Stimulated activated CD4-positive, alpha-beta T cell treated with anti-CD3 and anti-CD28 coated beads, Interleukin-1b, Interleukin-23, amount 100 ng/mL, for 1 hour (primary cell): ENCODE data around the gene DNAH1.
"Not testable (repeated sequence)": the region's sequence is repeated elsewhere in the genome, so short reads cannot be mapped to it uniquely, and the experiment has no call there.

Experiments used
- DNase-seq, 2 donors: peaks; one replicate each; pipeline ENCODE4 v3.0.0-alpha.2; 2020; ENCODE audit warnings: low read depth in 2 of 2

Gene DNAH1

GRCh38 chr3:52333869-52334557 is 17.9 kb downstream of the DNAH1 start:
- DNase-seq, result no peak

DNA sequence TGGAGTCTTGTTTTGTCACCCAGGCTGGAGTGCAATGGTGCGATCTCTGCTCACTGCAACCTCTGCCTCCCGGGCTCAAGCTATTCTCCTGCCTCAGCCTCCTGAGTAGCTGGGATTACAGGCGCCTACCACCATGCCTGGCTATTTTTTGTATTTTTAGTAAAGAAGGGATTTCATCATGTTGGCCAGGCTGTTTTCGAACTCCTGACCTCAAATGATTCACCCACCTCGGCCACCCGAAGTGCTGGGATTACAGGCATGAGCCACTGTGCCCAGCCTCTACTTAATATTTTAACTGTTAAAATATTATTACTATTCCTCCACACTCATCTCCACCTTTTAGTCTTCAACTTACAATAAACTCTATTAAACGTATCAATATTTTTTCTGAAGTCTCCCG is 22.0 kb downstream of the DNAH1 start:
- DNase-seq, result not testable (repeated sequence)

DNA sequence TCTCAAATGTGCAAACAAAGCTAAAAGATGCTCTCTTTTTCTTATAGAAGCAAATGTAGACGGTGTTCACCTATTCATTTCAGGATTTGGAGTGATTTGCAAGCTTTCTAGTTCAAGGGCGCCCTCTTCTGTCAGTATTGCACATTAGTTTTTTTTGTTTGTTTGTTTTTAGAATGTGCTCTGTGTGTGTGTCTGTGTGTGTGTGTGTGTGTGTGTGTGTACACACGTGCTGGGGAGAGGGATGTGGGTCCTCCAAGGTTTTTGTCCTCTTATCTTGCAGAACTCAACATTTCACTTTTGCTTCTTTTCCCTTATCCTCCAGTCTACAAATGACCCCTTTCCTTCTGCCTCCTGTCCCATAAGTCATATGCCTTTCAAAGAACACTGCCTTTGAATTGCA is 23.5 kb downstream of the DNAH1 start:
- no peak for DNase-seq

DNA sequence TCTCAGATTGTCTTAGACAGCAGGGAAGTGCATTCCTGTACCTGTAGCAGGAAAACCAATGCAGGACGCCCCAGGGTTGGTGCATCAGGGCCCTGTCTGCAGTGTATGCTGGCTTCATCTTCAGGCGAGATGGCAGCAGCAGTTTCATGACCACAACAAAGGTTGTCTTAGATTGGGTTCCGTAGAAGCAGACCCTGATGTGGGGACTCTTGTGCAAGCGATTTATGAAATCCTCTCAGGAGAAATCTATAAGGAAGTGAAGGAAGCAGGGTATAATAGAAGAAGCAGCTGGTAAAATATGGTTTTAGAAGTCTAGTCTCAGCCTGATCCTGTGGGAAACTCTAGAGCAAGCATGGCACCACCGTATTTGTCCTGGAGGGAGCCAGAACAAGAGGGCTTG is 25.0 kb downstream of the DNAH1 start:
- no peak for DNase-seq

DNA sequence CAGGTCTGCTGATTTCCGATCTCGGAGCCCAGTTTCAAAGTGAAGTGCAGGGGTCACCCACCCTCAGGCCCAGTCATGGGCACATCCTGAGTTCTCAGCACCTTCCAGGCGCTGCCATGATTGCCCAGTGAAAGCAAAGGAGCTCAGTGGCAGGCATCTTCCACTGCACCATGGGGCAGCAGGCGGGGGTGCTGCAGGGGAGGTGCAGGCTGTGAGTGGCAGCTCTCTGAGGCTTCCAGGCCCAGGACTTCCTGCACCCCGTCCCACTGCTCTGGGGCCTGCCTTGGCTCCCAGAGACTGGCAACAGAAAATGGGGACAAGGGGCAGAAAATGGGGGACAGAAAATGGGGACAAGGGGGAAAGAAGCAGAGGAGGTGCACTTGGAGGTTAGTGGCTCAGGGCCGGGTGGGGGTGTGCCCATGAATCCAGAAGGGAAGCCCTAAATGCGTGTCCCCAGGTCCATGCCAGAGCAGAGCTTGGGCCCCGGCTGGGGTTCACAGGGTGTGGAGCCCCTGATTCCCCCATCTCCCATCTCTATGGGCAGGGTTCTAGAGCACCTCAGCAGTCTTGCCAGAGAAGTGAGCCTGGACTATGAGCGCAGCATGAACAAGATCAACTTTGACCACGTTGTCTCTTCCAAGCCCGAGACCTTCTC is 28.0 kb downstream of the DNAH1 start:
- no peak for DNase-seq

- no peak for DNase-seq
Observed at GRCh38 chr3:52345521-52346109, 29.5 kb downstream of the DNAH1 start.

- no peak for DNase-seq
Observed at GRCh38 chr3:52346623-52347530, 30.8 kb downstream of the DNAH1 start.

GRCh38 chr3:52347716-52348635 is 31.9 kb downstream of the DNAH1 start:
- DNase-seq, result no peak

GRCh38 chr3:52349131-52349530 is 33.0 kb downstream of the DNAH1 start:
- no peak for DNase-seq

GRCh38 chr3:52349611-52350395 is 33.7 kb downstream of the DNAH1 start:
- no peak for DNase-seq

- DNase-seq, result no peak
Observed at GRCh38 chr3:52350416-52350815, 34.3 kb downstream of the DNAH1 start.

DNA sequence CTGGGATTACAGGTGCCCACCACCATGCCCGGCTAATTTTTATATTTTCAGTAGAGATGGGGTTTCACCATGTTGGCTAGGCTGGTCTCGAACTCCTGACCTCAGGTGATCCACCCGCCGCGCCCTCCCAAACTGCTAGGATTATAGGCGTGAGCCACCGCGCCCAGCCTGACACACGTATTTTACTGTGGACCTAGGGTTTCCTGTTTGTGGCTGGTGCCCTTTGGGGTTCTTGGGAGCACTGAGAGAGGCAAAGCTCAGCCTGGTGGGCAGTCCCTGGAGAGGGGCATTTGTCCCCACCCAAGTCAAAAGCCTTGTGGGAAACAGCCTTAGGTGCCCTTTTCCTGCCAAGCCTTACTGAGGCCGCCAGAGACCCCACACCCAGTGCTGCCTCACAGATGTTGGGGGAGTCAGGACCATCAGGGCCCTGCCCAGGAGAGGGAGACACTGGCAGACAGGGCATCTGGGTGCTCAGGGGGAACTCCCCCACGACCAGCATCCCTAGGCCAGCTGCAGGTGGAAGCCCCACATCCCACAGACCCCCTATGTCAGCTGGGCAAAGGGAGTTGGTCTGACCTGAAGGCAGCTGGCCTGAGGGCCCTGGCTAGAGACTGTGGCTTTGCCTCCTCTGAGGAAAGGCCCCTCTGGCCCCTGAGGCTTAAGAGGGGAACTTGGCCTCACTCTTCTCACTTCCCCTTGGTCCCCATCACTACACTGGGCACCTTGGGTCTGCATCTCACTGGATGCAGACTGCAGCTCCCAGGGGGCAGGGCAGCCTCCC is 35.1 kb downstream of the DNAH1 start:
- no peak for DNase-seq

DNA sequence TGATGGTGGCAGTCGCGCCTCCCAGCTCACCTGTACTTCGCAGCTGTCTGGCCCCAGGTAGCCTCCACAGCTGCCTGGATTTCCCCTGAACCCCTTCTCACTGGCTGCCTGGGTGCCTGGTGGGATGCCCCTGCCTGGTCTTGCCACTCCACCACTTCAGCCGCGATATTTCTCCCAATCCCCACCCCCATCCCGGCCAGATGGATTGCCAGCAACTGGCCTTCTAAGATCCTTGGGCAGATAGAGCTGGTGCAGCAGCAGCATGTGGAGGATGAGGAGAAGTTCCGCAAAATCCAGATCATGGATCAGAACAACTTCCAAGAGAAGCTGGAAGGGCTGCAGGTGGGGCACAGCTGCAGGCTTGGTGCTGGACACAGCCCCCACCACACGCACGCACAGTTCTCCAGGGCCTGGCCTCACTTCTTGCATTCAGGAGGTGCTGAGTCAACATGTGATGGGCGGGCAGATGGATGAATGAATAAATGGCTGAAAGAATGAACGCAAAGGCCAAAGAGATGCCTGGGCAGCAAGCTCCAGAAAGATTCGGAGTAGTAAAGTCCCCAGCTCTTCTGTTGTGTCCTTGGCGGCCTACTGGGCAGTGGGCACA is 35.7 kb downstream of the DNAH1 start:
- no peak for DNase-seq

- DNase-seq, result no peak
Observed at GRCh38 chr3:52352566-52352965, 36.4 kb downstream of the DNAH1 start.

- no peak for DNase-seq
Observed at GRCh38 chr3:52353291-52353855, 37.3 kb downstream of the DNAH1 start.

- no peak for DNase-seq
Observed at GRCh38 chr3:52354676-52355075, 38.6 kb downstream of the DNAH1 start.

GRCh38 chr3:52355526-52355925 is 39.4 kb downstream of the DNAH1 start:
- DNase-seq, result no peak

DNA sequence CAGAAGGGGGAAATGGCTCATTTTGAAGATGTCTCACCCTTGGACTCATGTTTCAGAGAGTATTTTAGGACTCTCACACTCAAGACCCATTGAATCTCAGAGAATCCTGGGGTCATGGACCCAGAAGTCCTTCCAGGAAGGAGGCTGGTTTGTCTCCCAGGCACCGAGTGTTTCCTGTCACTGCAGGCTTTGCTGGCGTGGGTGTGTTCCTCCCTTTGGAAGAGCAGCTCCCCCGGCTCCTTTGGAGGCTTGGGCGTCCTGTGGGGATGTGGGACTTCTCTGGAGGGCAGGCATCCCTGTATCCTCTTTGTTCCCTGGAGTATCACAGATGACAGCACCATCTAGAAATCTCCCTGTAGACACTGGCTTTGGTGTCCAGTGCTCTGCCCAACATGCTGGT is 40.0 kb downstream of the DNAH1 start:
- no peak for DNase-seq
